H1 (cell line): ENCODE measurements around the gene PRKCD. TPM values are rescaled to one million over a fixed set of nuclear protein-coding genes. Genes with fewer than 3 reads are reported as not detected.

Experiments used
- BRCA1 ChIP-seq: IDR thresholded peaks from 2 replicates; pipeline ENCODE4 v1.6.1; 2012; ENCODE audit warnings: low read depth, low read length, improper control_type of control experiment
- CTCF ChIP-seq, 3 experiments: IDR thresholded peaks; 1 replicate in 2 of 3; 2 replicates in 1 of 3; pipeline versions ENCODE4 v1.5.1 to v1.6.1; 2011; ENCODE audit warnings: low read length in 3 of 3, mild to moderate bottlenecking in 3 of 3, inconsistent platforms in 2 of 3, low read depth in 1 of 3, moderate library complexity in 1 of 3; ENCODE audit not compliant: insufficient read depth in 1 of 3; ENCODE audit errors: control extremely low read depth in 1 of 3
- POLR2AphosphoS5 ChIP-seq: IDR thresholded peaks from 2 replicates; pipeline ENCODE4 v1.6.1; 2011; ENCODE audit warnings: low read depth, low read length
- RXRA ChIP-seq: IDR thresholded peaks from 2 replicates; pipeline ENCODE4 v1.6.1; 2011; ENCODE audit warnings: low read depth, mild to moderate bottlenecking, low read length, moderate library complexity; ENCODE audit not compliant: insufficient read depth
- polyA plus RNA-seq, 7 experiments: library from polyadenylated mRNA; depleted of rRNA in 3 of 7; stranded (reverse) in 5 of 7; unstranded in 2 of 7; fragments of >200 nt in 5 of 7; fragments of 200-250 nt in 2 of 7; gene quantifications; 1 replicate in 5 of 7; 2 replicates in 1 of 7; 4 replicates in 1 of 7; pipeline versions ENCODE4 v1.2.1 to v1.2.3, GENCODE V29; 2011 to 2013; ENCODE audit warnings: missing spikeins in 2 of 7, mixed read lengths in 2 of 7
- total RNA-seq: library from RNA; stranded (reverse); fragmentation: NEBNext Ultra II Directional; extraction: Animal tissue kit (Norgen Biotek cat#: 25700); gene quantifications from 2 replicates; pipeline ENCODE4 v1.2.1, GENCODE V29; 2021

The PRKCD gene
- total and polyA plus RNA-seq, 2 of the 8 experiments (the other 6 are each of a cell fraction or from before 2014, with no cell fraction given) = 22.6 to 23.9 TPM

- TF ChIP-seq CTCF (IDR thresholded peaks at IDR 0.05; ENCODE audit: control extremely low read depth in 1 of 3, insufficient read depth in 1 of 3, low read depth in 1 of 3, low read length in 3 of 3) = no peak
- TF ChIP-seq POLR2AphosphoS5 = no peak
- no peak for TF ChIP-seq BRCA1
- TF ChIP-seq RXRA = no peak
These were observed 2.9 kb upstream of the PRKCD start (continued) for GRCh38 chr3:53157974-53158580.
